Measurements from ENCODE around the gene TAF10.

The TAF10 gene

GRCh38 chr11:6640985-6641701 lies 29.1 kb upstream of the TAF10 start:
- DNase-seq (ENCODE audit: low read depth): no peak

- DNase-seq (ENCODE audit: low read depth): no peak
These were observed 28.3 kb upstream of the TAF10 start for GRCh38 chr11:6640036-6640984.

- DNase-seq (ENCODE audit: low read depth): no peak
These were observed 26.4 kb upstream of the TAF10 start for GRCh38 chr11:6638429-6638828.

GRCh38 chr11:6637871-6638270 lies 25.9 kb upstream of the TAF10 start:
- no peak for DNase-seq (ENCODE audit: low read depth)

GRCh38 chr11:6636480-6636879 lies 24.5 kb upstream of the TAF10 start:
- DNase-seq (ENCODE audit: low read depth): no peak

GRCh38 chr11:6635082-6635932 lies 23.3 kb upstream of the TAF10 start:
- DNase-seq (ENCODE audit: low read depth): no peak

GRCh38 chr11:6634534-6634933 lies 22.5 kb upstream of the TAF10 start:
- DNase-seq (ENCODE audit: low read depth): no peak

- no peak for DNase-seq (ENCODE audit: low read depth)
These were observed 21.7 kb upstream of the TAF10 start for GRCh38 chr11:6633422-6634408.

- no peak for DNase-seq (ENCODE audit: low read depth)
These were observed 20.4 kb upstream of the TAF10 start for GRCh38 chr11:6632116-6633073.

- no peak for DNase-seq (ENCODE audit: low read depth)
These were observed 19.4 kb upstream of the TAF10 start for GRCh38 chr11:6631361-6631890.

GRCh38 chr11:6630632-6631291 lies 18.7 kb upstream of the TAF10 start:
- DNase-seq (ENCODE audit: low read depth): no peak

GRCh38 chr11:6629892-6630631 lies 18.0 kb upstream of the TAF10 start:
- no peak for DNase-seq (ENCODE audit: low read depth)

GRCh38 chr11:6629573-6629891 lies 17.5 kb upstream of the TAF10 start:
- DNase-seq (ENCODE audit: low read depth): no peak

GRCh38 chr11:6628526-6628925 lies 16.5 kb upstream of the TAF10 start:
- DNase-seq (ENCODE audit: low read depth): no peak

- no peak for DNase-seq (ENCODE audit: low read depth)
These were observed 15.8 kb upstream of the TAF10 start for GRCh38 chr11:6627762-6628241.

GRCh38 chr11:6626971-6627761 lies 15.2 kb upstream of the TAF10 start:
- DNase-seq (ENCODE audit: low read depth): no peak

GRCh38 chr11:6625832-6626420 lies 13.9 kb upstream of the TAF10 start:
- DNase-seq (ENCODE audit: low read depth): no peak
